GM12878 (cell line): ENCODE measurements around the gene APOBEC3B. TPM values are rescaled to one million over a fixed set of nuclear protein-coding genes. Genes with fewer than 3 reads are reported as not detected.
A peak's percentile ranks its signal among the peaks of the same experiment; 100 is the strongest.

ENCODE experiments used
- BHLHE40 ChIP-seq, 2 experiments: fragments of 450-650 bp in 1 of 2; IDR thresholded peaks; 2 replicates each; pipeline ENCODE4 v1.6.1; 2011 to 2017; ENCODE audit warnings: low read depth in 2 of 2, borderline replicate concordance in 1 of 2, improper control_type of control experiment in 1 of 2, low read length in 1 of 2, mild to moderate bottlenecking in 1 of 2
- FOS ChIP-seq: IDR thresholded peaks from 3 replicates; pipeline ENCODE4 v1.6.1; 2011; ENCODE audit warnings: borderline replicate concordance; ENCODE audit not compliant: insufficient read length; ENCODE audit errors: extremely low read depth
- KDM1A ChIP-seq: fragments of 200-600 bp; sonication (generic); IDR thresholded peaks from 2 replicates; pipeline ENCODE4 v1.6.1; 2016; ENCODE audit warnings: borderline replicate concordance
- MTA2 ChIP-seq: fragments of 450-650 bp; IDR thresholded peaks from 2 replicates; pipeline ENCODE4 v1.6.1; 2016; ENCODE audit warnings: low read depth, mild to moderate bottlenecking, moderate library complexity
- MYB ChIP-seq: fragments of 150-350 bp; IDR thresholded peaks from 2 replicates; pipeline ENCODE4 v1.6.1; 2014; ENCODE audit warnings: mild to moderate bottlenecking, low read depth, low read length, borderline replicate concordance
- NR2F1 ChIP-seq: fragments of 450-650 bp; conservative IDR thresholded peaks from 2 replicates; pipeline ENCODE4 v1.6.1; 2017; ENCODE audit warnings: mild to moderate bottlenecking
- RAD51 ChIP-seq: fragments of 450-650 bp; IDR thresholded peaks from 2 replicates; pipeline ENCODE4 v1.6.1; 2016; ENCODE audit warnings: moderate library complexity, mild to moderate bottlenecking, inconsistent platforms
- SREBF1 ChIP-seq: IDR thresholded peaks from 2 replicates; pipeline ENCODE4 v1.6.1; 2012; ENCODE audit warnings: mild to moderate bottlenecking, low read length
- TCF7 ChIP-seq: IDR thresholded peaks from 2 replicates; pipeline ENCODE4 v1.6.1; 2014; ENCODE audit warnings: antibody characterized with exemption, borderline replicate concordance
- polyA plus RNA-seq, 11 experiments: library from polyadenylated mRNA; depleted of rRNA in 4 of 11; unstranded in 6 of 11; stranded (reverse) in 5 of 11; fragments of >200 nt; fragmentation: Nextera tagmentation in 4 of 11; fragmentation: Illumina TruSeq in 1 of 11; extraction: Ambion mirVana in 4 of 11; extraction: Trizol in 1 of 11; gene quantifications; 1 replicate in 1 of 11; 2 replicates in 10 of 11; pipeline versions ENCODE4 v1.2.1 to v1.2.3, GENCODE V29; 2011 to 2016; ENCODE audit warnings: inconsistent platforms in 2 of 11, missing spikeins in 2 of 11, low read depth in 1 of 11
- total RNA-seq, 4 experiments: library from RNA; depleted of rRNA in 3 of 4; stranded (reverse); fragments of >200 nt in 3 of 4; fragmentation: Illumina TruSeq in 1 of 4; extraction: Trizol in 1 of 4; gene quantifications; 2 replicates each; pipeline versions ENCODE4 v1.2.1 to v1.2.3, GENCODE V29; 2013 to 2021
- TF ChIP-seq, protein P1 (sequence below): fragments of 450-650 bp; formaldehyde crosslinking; IDR thresholded peaks from 2 replicates; pipeline ENCODE4 v1.5.0; 2022; ENCODE audit warnings: mild to moderate bottlenecking, missing genetic modification characterization
- TF ChIP-seq, protein P2 (sequence below): IDR thresholded peaks from 2 replicates; pipeline ENCODE4 v1.6.1; 2012; ENCODE audit warnings: low read depth, low read length, improper control_type of control experiment
- TF ChIP-seq, protein P3 (sequence below): IDR thresholded peaks from 2 replicates; pipeline ENCODE4 v1.6.1; 2011; ENCODE audit warnings: borderline replicate concordance, low read depth, mild to moderate bottlenecking, moderate library complexity, low read length; ENCODE audit not compliant: insufficient read depth, poor library complexity, severe bottlenecking

APOBEC3B gene
- total and polyA plus RNA-seq, 10 of the 15 experiments (the other 5 are each of a cell fraction or from before 2014, with no cell fraction given) = 2.4 to 75.1 (median 30.9) TPM

DNA sequence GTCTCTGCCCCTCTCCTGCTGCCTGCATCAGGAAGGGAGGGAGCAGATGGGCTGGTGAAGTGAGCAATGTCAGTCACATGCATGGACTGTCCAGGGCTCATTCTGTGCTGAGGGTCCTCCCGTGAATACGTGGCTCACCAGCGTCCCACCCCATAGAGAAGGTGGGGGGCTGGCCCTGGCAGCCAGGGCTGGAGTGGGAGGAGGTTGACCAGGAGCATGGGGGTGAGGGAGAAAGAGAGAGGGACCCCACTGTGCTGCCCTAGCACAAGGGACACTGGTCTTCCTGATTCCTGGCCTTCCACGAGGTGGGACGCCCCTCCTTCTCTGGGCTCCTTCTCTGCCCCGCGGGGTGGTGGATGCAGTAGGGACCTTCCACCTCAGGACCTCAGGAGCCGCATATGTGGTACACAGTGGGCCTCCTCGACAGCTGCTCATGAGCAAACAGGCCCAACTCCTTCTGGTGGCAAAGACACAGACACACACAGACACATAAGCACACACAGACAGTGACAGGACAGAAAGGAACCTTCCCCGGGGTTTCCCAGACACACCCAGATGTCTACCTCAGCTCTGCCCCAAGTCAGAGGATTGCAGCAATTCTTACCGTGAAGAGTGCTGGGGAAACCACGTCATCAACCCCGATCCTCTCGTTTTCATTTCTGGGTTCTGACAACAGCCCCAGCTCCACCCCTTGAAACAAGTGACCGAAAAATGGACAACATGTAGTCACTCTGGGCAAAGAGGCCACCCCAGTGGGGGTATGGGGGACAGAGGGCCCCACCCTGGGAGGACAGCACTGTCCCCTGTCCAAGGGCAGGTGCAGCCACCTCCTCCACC, 28.4 kb upstream of the APOBEC3B start (continued):
- TF ChIP-seq, protein P1, sequence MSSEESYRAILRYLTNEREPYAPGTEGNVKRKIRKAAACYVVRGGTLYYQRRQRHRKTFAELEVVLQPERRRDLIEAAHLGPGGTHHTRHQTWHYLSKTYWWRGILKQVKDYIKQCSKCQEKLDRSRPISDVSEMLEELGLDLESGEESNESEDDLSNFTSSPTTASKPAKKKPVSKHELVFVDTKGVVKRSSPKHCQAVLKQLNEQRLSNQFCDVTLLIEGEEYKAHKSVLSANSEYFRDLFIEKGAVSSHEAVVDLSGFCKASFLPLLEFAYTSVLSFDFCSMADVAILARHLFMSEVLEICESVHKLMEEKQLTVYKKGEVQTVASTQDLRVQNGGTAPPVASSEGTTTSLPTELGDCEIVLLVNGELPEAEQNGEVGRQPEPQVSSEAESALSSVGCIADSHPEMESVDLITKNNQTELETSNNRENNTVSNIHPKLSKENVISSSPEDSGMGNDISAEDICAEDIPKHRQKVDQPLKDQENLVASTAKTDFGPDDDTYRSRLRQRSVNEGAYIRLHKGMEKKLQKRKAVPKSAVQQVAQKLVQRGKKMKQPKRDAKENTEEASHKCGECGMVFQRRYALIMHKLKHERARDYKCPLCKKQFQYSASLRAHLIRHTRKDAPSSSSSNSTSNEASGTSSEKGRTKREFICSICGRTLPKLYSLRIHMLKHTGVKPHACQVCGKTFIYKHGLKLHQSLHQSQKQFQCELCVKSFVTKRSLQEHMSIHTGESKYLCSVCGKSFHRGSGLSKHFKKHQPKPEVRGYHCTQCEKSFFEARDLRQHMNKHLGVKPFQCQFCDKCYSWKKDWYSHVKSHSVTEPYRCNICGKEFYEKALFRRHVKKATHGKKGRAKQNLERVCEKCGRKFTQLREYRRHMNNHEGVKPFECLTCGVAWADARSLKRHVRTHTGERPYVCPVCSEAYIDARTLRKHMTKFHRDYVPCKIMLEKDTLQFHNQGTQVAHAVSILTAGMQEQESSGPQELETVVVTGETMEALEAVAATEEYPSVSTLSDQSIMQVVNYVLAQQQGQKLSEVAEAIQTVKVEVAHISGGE (CRISPR knock-in tag) = no peak
- TF ChIP-seq TCF7 (no peak), RAD51 (no peak), MYB (no peak), FOS (no peak), NR2F1 (no peak), KDM1A (no peak), BHLHE40 (IDR thresholded peaks at IDR 0.05; ENCODE audit: borderline replicate concordance in 1 of 2, low read depth in 2 of 2, low read length in 1 of 2) (peak; percentile 18 to 49; a peak in 2 of 4 replicates), SREBF1 (no peak), MTA2 (peak; percentile 22; the same call in 1 of the 2 replicates)
- TF ChIP-seq, protein P2, sequence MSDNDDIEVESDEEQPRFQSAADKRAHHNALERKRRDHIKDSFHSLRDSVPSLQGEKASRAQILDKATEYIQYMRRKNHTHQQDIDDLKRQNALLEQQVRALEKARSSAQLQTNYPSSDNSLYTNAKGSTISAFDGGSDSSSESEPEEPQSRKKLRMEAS = no peak
- TF ChIP-seq, protein P3, sequence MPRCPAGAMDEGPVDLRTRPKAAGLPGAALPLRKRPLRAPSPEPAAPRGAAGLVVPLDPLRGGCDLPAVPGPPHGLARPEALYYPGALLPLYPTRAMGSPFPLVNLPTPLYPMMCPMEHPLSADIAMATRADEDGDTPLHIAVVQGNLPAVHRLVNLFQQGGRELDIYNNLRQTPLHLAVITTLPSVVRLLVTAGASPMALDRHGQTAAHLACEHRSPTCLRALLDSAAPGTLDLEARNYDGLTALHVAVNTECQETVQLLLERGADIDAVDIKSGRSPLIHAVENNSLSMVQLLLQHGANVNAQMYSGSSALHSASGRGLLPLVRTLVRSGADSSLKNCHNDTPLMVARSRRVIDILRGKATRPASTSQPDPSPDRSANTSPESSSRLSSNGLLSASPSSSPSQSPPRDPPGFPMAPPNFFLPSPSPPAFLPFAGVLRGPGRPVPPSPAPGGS = peak; percentile 30
